CD8-positive, alpha-beta memory T cell (primary cell): ENCODE data around the gene C1RL. TPM values are rescaled to one million over a fixed set of nuclear protein-coding genes. Genes with fewer than 3 reads are reported as not detected.

ENCODE experiments used
- CTCF ChIA-PET: fragments of 350-600 bp; sonication (Branson Sonifier 250); formaldehyde crosslinking; loops from one replicate; lab custom pipeline; 2021; ENCODE audit warnings: antibody characterized with exemption; lab: Charles Lee
- POLR2A ChIA-PET: fragments of 350-600 bp; sonication (Branson Sonifier 250); formaldehyde crosslinking; loops from one replicate; lab custom pipeline; 2021; ENCODE audit warnings: antibody characterized with exemption; lab: Charles Lee
- DNase-seq, 5 donors: peaks; one replicate each; pipeline versions ENCODE4 v3.0.0 to v3.0.0-alpha.2; 2020 to 2022; ENCODE audit warnings: mixed read lengths in 1 of 5
- H3K27ac ChIP-seq: one replicate; pipeline ENCODE4 v1.7.0; 2013; ENCODE audit warnings: low read depth, mild to moderate bottlenecking, low read length, moderate library complexity
- H3K27me3 ChIP-seq: 2 replicates; pipeline ENCODE4 v1.7.0; 2013; ENCODE audit warnings: low read length, mild to moderate bottlenecking; ENCODE audit not compliant: insufficient read depth, poor library complexity, severe bottlenecking
- H3K36me3 ChIP-seq: 2 replicates; pipeline ENCODE4 v1.7.0; 2013; ENCODE audit warnings: mild to moderate bottlenecking, low read length, moderate library complexity; ENCODE audit not compliant: insufficient read depth
- H3K4me1 ChIP-seq: 2 replicates; pipeline ENCODE4 v1.7.0; 2013; ENCODE audit warnings: mild to moderate bottlenecking, low read length, moderate library complexity; ENCODE audit not compliant: insufficient read depth
- H3K4me3 ChIP-seq: 2 replicates; pipeline ENCODE4 v1.7.0; 2013; ENCODE audit warnings: mild to moderate bottlenecking, low read length
- H3K9me3 ChIP-seq: 2 replicates; pipeline ENCODE4 v1.7.0; 2013; ENCODE audit warnings: mild to moderate bottlenecking, low read length
- H3K27ac Mint-ChIP-seq, 8 donors: one replicate each; pipeline ENCODE4 v1.8.0; 2020 to 2021; ENCODE audit warnings: mixed read lengths in 8 of 8, mild to moderate bottlenecking in 6 of 8, inconsistent platforms in 3 of 8, moderate library complexity in 3 of 8
- H3K27me3 Mint-ChIP-seq, 2 donors: one replicate each; pipeline ENCODE4 v1.8.0; 2020 to 2021; ENCODE audit warnings: mixed read lengths in 2 of 2, mild to moderate bottlenecking in 1 of 2, moderate library complexity in 1 of 2
- H3K36me3 Mint-ChIP-seq, 3 donors: one replicate each; pipeline ENCODE4 v1.8.0; 2020 to 2021; ENCODE audit warnings: mixed read lengths in 3 of 3, inconsistent platforms in 1 of 3, mild to moderate bottlenecking in 1 of 3
- H3K4me1 Mint-ChIP-seq, 3 donors: one replicate each; pipeline ENCODE4 v1.8.0; 2020 to 2021; ENCODE audit warnings: mixed read lengths in 3 of 3, inconsistent platforms in 1 of 3, mild to moderate bottlenecking in 1 of 3
- H3K4me3 Mint-ChIP-seq, 7 donors: one replicate each; pipeline ENCODE4 v1.8.0; 2020 to 2021; ENCODE audit warnings: mixed read lengths in 7 of 7, mild to moderate bottlenecking in 6 of 7, moderate library complexity in 4 of 7, inconsistent platforms in 2 of 7
- H3K9me3 Mint-ChIP-seq, 5 donors: one replicate each; pipeline ENCODE4 v1.8.0; 2020 to 2022; ENCODE audit warnings: mixed read lengths in 5 of 5, mild to moderate bottlenecking in 3 of 5, moderate library complexity in 2 of 5, inconsistent platforms in 1 of 5
- polyA plus RNA-seq: library from polyadenylated mRNA; unstranded; fragments of 300-500 nt; fragmentation: Illumina TruSeq; gene quantifications from one replicate; pipeline ENCODE4 v1.2.3, GENCODE V29; 2021
- total RNA-seq, 2 experiments: library from RNA; stranded (reverse); gene quantifications; one replicate each; pipeline ENCODE4 v1.2.3, GENCODE V29; 2021

The C1RL gene
- total and polyA plus RNA-seq, 3 experiments from 2014 or later: 7.2 to 14.2 (median 12.7) TPM

DNA sequence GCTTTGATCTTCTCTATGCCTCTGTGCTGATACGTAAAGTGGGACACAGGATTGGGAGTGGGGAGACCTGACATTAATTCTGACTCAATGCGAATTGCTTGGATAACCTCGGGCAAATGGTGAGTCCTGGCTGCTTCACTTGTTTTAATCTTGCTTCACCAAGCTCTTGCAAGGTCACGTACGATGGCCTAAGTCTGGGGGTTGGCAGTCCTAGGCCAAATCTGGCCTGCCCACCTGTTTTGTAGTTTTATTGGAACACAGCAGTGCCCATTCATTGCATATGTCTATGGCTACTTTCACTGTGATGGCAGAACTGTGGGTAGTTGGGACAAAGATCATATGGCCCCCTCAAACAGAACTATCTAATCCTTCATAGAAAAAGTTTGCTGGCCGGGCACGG lies 34.5 kb upstream of the C1RL start:
- ChIA-PET CTCF (interaction anchor here (1.2 to 1.7 kb wide), 3 partner anchors 10 to 272 kb away, joined by 3 to 4 read pairs (median 4); no protein-coding TSS in a partner anchor), POLR2A (no interaction called here)
- no peaks in the 10 kb centered on the region for H3K4me1 ChIP-seq
- H3K4me3 ChIP-seq: no peak overlapping the region
- peaks cover 14% of the 10 kb centered on the region for H3K36me3 ChIP-seq
- no peaks in the 10 kb centered on the region for H3K9me3 ChIP-seq
- no peaks in the 10 kb centered on the region for H3K9me3 Mint-ChIP-seq
- peaks cover 5 to 82% (median 29%) of the 10 kb centered on the region in 3 donors for H3K36me3 Mint-ChIP-seq
- H3K27ac Mint-ChIP-seq: peak overlapping the region in 1 of 8 donors; percentile 10
- no peaks in the 10 kb centered on the region for H3K27me3 Mint-ChIP-seq
- H3K4me3 Mint-ChIP-seq: no peak overlapping the region
- no peak overlapping the region for H3K27ac ChIP-seq
- H3K4me1 Mint-ChIP-seq: peaks cover 1 to 6% (median 3%) of the 10 kb centered on the region in 3 donors
- DNase-seq: no peak
- no peaks in the 10 kb centered on the region for H3K27me3 ChIP-seq

DNA sequence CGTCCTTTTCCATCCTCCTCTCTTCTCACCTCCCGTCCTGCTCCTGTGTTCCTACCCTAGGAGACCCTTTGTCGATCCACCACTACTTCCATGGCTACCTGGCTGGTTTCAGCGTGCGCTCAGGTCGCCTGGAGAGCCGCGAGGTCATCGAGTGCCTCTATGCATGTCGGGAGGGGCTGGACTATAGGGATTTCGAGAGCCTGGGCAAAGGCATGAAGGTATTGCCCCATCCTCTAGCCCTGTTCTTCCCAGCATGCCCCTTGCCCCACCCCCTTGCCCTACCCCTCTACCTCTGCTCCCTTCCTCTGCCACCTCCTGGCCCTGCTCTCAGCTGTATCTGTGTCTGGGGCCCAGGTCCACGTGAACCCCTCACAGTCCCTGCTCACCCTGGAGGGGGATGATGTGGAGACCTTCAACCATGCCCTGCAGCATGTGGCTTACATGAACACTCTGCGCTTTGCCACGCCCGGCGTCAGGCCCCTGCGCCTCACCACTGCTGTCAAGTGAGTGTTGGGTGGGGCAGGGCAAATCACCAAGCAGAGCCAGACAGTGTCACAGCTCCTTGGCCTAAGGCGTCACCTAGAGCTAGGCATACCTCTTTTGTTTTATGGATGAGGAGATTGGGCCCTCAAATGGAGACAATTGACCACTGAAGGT lies 33.9 kb upstream of the C1RL start:
- H3K27ac Mint-ChIP-seq: no peak overlapping the region
- H3K4me3 ChIP-seq: no peak overlapping the region
- ChIA-PET CTCF (interaction anchor here (0.6 to 1.2 kb wide), 3 partner anchors 10 to 52 kb away, joined by 3 read pairs; no protein-coding TSS in a partner anchor), POLR2A (no interaction called here)
- H3K27me3 ChIP-seq: no peaks in the 10 kb centered on the region
- H3K4me3 Mint-ChIP-seq: peak overlapping the region in 1 of 7 donors; percentile 17
- H3K36me3 Mint-ChIP-seq: peaks cover 5 to 82% (median 31%) of the 10 kb centered on the region in 3 donors
- peaks cover 1 to 6% (median 3%) of the 10 kb centered on the region in 3 donors for H3K4me1 Mint-ChIP-seq
- H3K27me3 Mint-ChIP-seq: no peaks in the 10 kb centered on the region
- no peaks in the 10 kb centered on the region for H3K4me1 ChIP-seq
- no peaks in the 10 kb centered on the region for H3K9me3 ChIP-seq
- DNase-seq: no peak
- H3K9me3 Mint-ChIP-seq: no peaks in the 10 kb centered on the region
- H3K27ac ChIP-seq: no peak overlapping the region
- peaks cover 8% of the 10 kb centered on the region for H3K36me3 ChIP-seq

DNA sequence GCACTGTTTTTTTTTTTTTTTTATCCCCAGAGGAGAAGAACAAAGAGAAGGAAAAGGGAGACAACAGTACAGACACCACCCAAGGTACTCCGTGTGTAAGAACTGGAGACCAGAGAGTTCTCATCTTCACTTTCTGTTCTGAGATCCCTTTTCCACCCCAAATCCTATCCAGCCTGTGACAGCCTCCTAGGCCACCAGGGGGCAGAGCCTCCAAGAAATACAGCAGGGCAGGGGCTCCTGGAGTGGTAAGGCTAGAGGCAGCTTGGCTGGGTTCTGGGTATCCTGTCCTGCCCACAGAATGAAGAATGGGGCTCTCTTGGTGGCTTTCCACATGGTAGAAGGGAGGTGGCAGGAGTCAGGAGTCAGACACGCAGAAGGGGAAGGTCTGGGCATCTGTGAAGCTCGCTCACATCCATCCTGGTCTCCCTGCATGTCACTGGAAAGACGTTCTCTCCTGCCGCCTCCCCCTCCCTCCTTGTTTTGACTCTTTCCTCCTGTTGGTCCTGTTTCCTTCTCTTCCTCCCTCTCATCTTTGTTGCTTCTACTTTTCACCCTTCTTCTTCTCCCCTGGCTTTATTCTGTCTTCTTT lies 33.1 kb upstream of the C1RL start:
- no peaks in the 10 kb centered on the region for H3K27me3 Mint-ChIP-seq
- no peaks in the 10 kb centered on the region for H3K9me3 ChIP-seq
- peak; percentile 13 to 64 (median 38) for DNase-seq
- H3K9me3 Mint-ChIP-seq: no peaks in the 10 kb centered on the region
- no peaks in the 10 kb centered on the region for H3K4me1 ChIP-seq
- peak overlapping the region in 1 of 7 donors; percentile 17 for H3K4me3 Mint-ChIP-seq
- H3K27ac Mint-ChIP-seq: peak overlapping the region in 1 of 8 donors; percentile 13
- H3K27ac ChIP-seq: no peak overlapping the region
- H3K4me1 Mint-ChIP-seq: peaks cover 1 to 10% (median 3%) of the 10 kb centered on the region in 3 donors
- H3K36me3 Mint-ChIP-seq: peaks cover 5 to 87% (median 35%) of the 10 kb centered on the region in 3 donors
- CTCF ChIA-PET: interaction anchor here (0.6 to 1.2 kb wide), 5 partner anchors 7 to 436 kb away, joined by 3 to 5 read pairs (median 3); no protein-coding TSS in a partner anchor
- no peak overlapping the region for H3K4me3 ChIP-seq
- POLR2A ChIA-PET: no interaction called here
- H3K36me3 ChIP-seq: peaks cover 8% of the 10 kb centered on the region
- no peaks in the 10 kb centered on the region for H3K27me3 ChIP-seq

DNA sequence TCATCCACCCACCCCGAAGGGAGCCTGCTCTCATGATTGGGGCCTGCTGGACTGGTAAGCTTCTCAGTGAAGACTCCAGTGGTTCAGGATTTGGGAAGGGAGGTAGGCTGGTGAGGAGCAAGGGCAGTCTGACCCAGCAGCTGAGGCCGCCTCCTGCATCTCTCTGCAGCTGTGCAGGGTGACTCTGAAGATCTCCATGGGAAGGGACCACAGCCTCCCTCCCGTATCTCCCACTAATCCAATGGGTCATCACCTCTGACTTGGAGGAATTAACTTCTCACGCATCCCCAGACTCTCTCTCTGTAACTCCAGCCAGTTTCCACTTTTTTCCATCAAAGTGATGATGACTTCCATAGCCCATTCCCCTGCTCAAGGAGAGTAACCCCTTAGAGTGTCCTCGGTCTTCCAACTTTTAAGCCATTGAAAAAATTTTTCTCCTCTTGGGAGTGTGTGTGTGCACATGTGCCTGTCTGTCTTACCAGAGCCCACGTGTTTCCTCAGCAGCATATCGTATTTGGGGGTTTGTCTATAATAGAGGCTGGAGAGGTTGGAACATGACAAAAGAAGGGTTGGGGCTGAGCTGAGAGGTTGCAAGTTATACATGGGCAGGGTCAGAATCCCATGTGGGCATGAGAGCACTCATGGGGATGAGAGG lies 32.5 kb upstream of the C1RL start:
- Mint-ChIP-seq H3K4me3 (no peak overlapping the region), H3K36me3 (peaks cover 5 to 87% (median 31%) of the 10 kb centered on the region in 3 donors), H3K27me3 (no peaks in the 10 kb centered on the region), H3K9me3 (no peaks in the 10 kb centered on the region), H3K4me1 (peaks cover 1 to 10% (median 3%) of the 10 kb centered on the region in 3 donors), H3K27ac (peak overlapping the region in 3 of 8 donors; percentile 0 to 81 (median 80))
- Histone ChIP-seq H3K27ac (no peak overlapping the region), H3K4me1 (no peaks in the 10 kb centered on the region), H3K27me3 (no peaks in the 10 kb centered on the region), H3K4me3 (no peak overlapping the region), H3K9me3 (no peaks in the 10 kb centered on the region), H3K36me3 (peaks cover 8% of the 10 kb centered on the region)
- DNase-seq: no peak
- ChIA-PET POLR2A (no interaction called here), CTCF (interaction anchor here (0.6 to 1.9 kb wide), 7 partner anchors 8 to 437 kb away, joined by 3 to 6 read pairs (median 3); partner anchors contain the start of gene PEX5)

DNA sequence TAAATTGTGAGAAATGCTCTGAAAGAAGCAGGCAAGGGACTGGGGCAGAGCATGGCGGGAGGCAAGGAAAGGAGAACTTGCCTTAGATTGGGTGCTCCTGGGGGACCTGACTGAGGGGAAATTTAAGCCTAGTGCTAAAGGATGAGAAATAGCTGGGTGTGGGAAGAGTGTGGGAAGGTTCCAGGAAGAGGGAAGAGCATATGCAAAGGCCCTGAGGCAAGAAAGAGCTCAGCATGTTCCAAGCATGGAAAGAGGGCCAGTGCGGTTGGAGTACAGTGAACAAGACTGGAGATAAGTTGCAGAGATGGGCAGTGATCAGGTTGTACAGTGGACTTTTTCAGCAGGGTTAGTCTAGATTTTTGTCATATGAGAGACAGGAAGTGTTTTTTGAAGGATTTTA lies 30.2 kb upstream of the C1RL start:
- no peaks in the 10 kb centered on the region for H3K27me3 ChIP-seq
- Mint-ChIP-seq H3K4me3 (no peak overlapping the region), H3K27me3 (no peaks in the 10 kb centered on the region), H3K36me3 (peaks cover 5 to 91% (median 36%) of the 10 kb centered on the region in 3 donors), H3K4me1 (peaks cover 0 to 10% (median 3%) of the 10 kb centered on the region in 3 donors), H3K9me3 (no peaks in the 10 kb centered on the region), H3K27ac (peak overlapping the region in 4 of 8 donors; percentile 3 to 56 (median 26))
- peaks cover 8% of the 10 kb centered on the region for H3K36me3 ChIP-seq
- CTCF ChIA-PET: no interaction called here
- no peak overlapping the region for H3K27ac ChIP-seq
- DNase-seq: no peak
- H3K9me3 ChIP-seq: no peaks in the 10 kb centered on the region
- POLR2A ChIA-PET: no interaction called here
- H3K4me1 ChIP-seq: no peaks in the 10 kb centered on the region
- no peak overlapping the region for H3K4me3 ChIP-seq

DNA sequence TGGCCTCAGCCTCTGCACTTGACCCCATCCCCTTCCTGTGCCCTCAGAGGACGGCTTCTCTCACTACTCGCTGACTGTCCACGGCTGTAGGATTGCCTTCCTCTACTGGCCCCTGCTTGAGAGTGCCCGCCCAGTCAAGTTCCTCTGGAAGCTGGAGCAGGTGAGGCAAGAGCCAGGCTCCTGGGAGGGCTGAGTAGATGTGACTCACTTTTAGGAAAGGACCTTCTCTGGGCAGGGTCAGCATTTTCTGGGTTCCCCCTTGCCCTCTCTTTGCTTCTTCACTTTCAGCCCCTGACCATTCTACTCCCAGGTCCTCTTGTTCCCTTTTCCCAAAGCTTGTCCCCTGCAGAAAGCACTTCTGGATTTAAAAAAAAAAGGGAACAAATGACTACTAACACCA lies 28.9 kb upstream of the C1RL start:
- H3K4me1 Mint-ChIP-seq: peaks cover 0 to 11% (median 7%) of the 10 kb centered on the region in 3 donors
- peaks cover 5 to 94% (median 32%) of the 10 kb centered on the region in 3 donors for H3K36me3 Mint-ChIP-seq
- POLR2A ChIA-PET: no interaction called here
- CTCF ChIA-PET: no interaction called here
- Histone ChIP-seq H3K4me3 (no peak overlapping the region), H3K27me3 (no peaks in the 10 kb centered on the region), H3K9me3 (no peaks in the 10 kb centered on the region), H3K36me3 (peaks cover 1% of the 10 kb centered on the region), H3K27ac (no peak overlapping the region), H3K4me1 (no peaks in the 10 kb centered on the region)
- peak overlapping the region in 3 of 8 donors; percentile 1 to 74 (median 71) for H3K27ac Mint-ChIP-seq
- no peaks in the 10 kb centered on the region for H3K9me3 Mint-ChIP-seq
- H3K27me3 Mint-ChIP-seq: no peaks in the 10 kb centered on the region
- no peak for DNase-seq
- no peak overlapping the region for H3K4me3 Mint-ChIP-seq

DNA sequence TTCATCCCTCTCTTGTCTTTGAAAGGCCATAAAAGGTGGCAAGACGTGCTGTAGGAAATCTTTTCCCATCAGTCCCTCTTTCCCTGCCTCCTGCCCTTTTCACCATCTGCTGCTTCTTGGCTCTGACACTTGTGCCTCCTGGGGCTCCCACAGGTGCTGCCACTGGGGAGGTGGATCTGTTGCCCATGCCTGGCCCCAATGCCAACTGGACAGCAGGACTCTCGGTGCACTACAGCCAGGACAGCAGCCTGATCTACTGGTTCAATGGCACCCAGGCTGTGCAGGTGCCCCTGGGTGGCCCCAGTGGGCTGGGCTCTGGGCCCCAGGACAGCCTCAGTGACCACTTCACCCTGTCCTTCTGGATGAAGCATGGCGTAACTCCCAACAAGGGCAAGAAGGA lies 27.7 kb upstream of the C1RL start:
- no peak overlapping the region for H3K27ac ChIP-seq
- no peak for DNase-seq
- H3K36me3 ChIP-seq: no peaks in the 10 kb centered on the region
- no peaks in the 10 kb centered on the region for H3K27me3 Mint-ChIP-seq
- H3K4me1 Mint-ChIP-seq: peaks cover 11 to 19% (median 16%) of the 10 kb centered on the region in 3 donors
- H3K27ac Mint-ChIP-seq: no peak overlapping the region
- POLR2A ChIA-PET: no interaction called here
- peaks cover 5 to 89% (median 32%) of the 10 kb centered on the region in 3 donors for H3K36me3 Mint-ChIP-seq
- no peak overlapping the region for H3K4me3 ChIP-seq
- CTCF ChIA-PET: no interaction called here
- H3K4me3 Mint-ChIP-seq: no peak overlapping the region
- H3K9me3 ChIP-seq: no peaks in the 10 kb centered on the region
- peaks cover 3% of the 10 kb centered on the region for H3K4me1 ChIP-seq
- no peaks in the 10 kb centered on the region for H3K9me3 Mint-ChIP-seq
- no peaks in the 10 kb centered on the region for H3K27me3 ChIP-seq
